Left colon (tissue), 2 donors: Measurements from ENCODE around the gene GATAD2A. TPM values are rescaled to one million over a fixed set of nuclear protein-coding genes. Genes with fewer than 3 reads are reported as not detected.

Source experiments
- ATAC-seq: fragments of 200-7000 bp; cut with Tn5 transposase; one replicate; pipeline ENCODE4 v1.9.1; 2020; ENCODE audit warnings: mild to moderate bottlenecking, moderate library complexity
- DNase-seq, 2 donors: peaks; one replicate each; pipeline ENCODE4 v3.0.0-alpha.2; 2020
- intact Hi-C, 2 donors: fragments of 100-400 bp; cut with DNase I in 1 of 2; cut with micrococcal nuclease in 1 of 2; formaldehyde crosslinking; loops; one replicate each; pipeline versions ENCODE4 v1.11.2 to v1.14.0; 2022; cut with DNase I, micrococcal nuclease
- total RNA-seq, 2 donors: library from RNA; stranded (reverse); fragmentation: NEBNext Ultra II Directional; extraction: Animal tissue kit (Norgen Biotek cat#: 25700); gene quantifications; one replicate each; pipeline ENCODE4 v1.2.1, GENCODE V29; 2021
- donor health status: DM: no; HTN: no; CAD: no.
- donor health status: DM: yes; HTN: yes; CAD: no.

Gene GATAD2A
- total RNA-seq, 2 donors from 2014 or later, result 104 to 135 TPM

DNA sequence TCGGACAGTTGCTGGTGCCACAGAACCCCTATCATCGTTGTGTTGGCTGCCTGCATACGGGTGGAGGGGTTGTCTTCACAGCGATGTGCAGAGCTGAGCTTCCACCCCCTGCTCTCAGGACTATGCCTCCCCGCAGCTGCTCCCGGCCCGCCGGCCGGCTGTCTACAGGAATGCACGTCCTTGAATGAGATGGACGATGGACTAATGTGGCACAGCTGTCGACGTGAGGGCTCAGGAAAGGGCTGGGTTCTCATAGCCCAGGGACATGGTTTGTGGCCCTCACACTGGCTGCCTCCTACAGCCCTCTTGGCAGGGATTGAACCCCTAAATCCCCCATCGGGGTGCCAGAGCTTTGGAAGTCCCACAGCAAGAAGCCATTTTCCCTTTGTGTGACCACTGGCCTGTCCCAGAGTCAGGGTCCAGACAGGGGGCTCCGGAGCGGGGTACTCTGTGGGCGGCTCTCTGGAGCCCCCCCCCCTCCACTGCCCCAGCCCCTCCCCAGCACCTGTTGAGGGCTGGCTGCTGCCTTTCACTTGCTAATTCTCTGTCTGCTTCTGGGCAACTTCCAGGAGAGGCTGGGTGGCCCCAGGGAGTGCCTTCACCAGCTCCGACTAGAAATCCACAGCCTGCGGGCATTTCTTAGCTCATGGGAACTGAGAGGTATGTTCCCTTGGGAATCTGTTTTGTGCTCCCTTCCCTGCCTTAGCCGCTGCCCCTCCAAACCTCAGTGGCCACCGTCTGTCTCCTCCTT lies 69.7 kb downstream of the GATAD2A start:
- intact Hi-C loops, result no loop called here
- ATAC-seq, result no peak
- no peak for DNase-seq

DNA sequence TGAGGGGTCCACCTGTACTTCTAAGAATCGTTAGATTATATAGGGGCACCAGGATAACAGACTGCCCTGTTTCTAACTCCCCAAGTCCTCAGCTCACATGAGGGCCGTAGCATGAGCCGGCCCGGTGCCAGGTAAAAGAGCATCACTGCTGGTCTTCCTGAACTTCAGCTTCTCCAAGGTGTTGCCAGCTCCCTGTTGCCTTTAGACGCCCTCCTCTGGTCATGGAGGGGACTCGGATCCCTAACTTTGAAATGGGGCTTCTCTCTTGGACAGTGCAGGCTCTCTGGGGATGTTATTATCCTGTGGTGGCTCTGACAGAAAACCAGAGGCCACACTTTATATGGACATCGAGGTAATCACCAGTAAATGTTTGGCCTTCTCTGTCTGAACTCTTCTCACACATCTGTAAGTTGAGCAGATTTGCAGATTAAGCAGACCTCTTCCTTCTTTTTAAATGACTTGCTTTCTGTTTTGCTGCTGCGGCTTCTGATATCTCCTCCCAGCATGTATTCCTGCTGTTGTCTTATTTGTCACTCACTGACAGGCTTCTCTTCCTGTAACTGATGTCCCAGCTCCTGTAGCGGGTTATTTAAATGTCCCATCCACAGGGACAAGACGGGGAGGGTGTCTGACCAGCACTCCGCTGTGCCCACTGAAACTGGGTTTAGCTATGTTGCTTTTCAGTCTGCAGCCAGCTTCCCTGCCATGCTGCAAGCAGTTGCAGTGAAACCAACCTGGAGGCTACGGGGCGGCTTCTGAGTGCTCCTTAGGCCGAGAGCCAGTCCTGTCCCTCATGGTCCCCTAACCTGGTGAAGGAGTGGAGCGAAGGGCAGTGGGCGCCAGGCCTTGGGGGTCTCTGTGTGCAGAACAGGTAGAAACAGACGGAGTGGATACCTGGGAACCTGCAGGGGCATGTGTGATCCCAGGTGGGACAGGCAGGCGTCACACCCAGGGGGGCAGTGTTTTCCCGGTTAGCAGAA lies 70.7 kb downstream of the GATAD2A start:
- ATAC-seq, result peak; percentile 39

DNA sequence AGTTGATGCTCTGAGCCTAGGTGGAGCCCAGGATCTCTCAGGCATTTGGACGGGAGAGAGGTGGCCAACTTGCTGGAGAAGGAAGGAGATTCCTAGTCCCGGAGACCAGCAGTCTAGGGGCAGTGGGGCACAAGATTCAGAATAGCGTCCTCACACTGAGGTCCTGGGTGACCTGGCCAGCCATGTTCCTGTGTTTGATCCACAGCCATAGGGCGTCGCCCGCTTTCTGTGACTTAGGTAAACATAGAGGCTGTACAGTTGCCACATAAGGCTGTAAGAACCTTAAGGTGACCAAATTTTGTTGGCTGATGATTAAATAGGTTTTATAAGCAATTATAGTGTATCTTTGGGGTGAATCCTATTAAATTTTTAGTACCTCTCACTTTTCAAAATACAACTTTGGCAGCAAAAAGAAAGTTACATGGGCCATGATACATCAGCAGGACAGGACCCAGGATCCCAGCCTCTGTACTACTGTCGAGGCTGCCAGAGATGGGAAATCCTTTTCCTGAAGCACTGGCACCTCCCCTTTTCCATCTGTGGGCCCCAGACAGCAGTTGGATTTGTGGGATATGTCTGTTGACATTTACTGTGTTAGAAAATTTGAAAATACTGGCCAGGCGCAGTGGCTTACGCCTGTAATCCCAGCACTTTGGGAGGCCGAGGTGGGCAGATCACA lies 72.4 kb downstream of the GATAD2A start:
- DNase-seq (peak; percentile 64 to 77), ATAC-seq (peak; percentile 93)
- intact Hi-C loops, result no loop called here

More for the DNA sequence above, 70.7 kb downstream of the GATAD2A start:
- intact Hi-C loops, result no loop called here
- DNase-seq, result no peak

DNA sequence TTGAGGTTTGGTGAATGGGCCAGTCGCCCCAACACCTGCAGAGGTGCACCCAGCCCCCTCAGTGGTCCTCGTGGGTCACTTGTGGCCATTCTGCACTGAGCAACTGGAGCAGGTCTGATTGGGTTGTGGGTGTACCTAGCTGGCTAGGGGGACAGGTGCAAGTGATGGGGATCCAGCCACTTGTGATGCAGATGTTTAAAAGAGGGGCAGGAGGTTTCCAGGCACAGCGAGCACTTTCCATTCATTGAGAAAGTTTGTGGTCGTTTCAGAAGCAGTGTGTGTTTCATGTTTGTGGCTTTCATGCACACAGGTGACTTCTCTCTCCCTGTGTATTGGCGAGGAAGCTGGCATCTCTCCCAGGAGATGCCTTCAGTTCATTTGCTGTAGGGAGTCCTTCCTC lies 75.2 kb downstream of the GATAD2A start:
- no peak for ATAC-seq

DNA sequence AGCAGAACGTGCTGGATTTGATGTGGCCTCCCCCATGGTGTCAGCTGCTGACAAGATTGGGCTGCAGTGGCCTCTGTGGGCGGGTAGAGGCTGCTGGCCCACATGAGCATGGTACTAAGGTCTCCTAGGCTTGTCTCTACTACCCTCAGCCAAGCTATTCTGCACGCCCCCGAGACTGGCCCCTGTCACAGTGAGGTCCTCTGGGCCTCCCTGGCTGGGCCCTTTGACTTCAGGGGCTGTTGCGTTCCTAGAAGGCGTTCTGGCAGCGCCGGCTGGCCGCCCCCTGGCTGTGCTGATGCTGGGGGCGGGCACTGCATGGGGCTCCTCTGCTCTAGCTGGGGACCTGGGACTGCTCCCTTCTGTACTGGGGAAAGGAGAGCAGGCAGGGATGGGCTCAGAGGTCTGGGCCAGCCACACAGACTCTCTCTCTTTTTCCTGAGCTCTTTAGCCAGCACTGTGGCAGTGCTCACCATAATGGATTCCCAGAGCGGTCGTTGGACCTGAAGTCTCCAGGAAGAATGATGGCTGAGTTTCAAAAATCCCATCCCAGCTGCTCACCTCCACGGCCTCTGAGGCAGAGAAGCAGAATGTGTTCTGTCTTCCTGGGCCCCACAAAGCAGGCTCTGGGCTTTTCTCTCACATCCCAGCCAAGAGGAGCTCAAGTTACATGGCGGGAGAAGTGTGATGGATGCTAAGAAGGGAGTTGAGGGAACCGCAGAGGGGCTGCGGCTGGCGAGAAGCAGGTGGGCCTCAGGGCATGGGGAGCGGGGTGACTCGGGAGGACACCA lies 77.5 kb downstream of the GATAD2A start:
- intact Hi-C loops, result no loop called here
- no peak for ATAC-seq
- DNase-seq, result no peak

More for the DNA sequence above, 75.2 kb downstream of the GATAD2A start:
- no peak for DNase-seq
- intact Hi-C loops, result no loop called here

DNA sequence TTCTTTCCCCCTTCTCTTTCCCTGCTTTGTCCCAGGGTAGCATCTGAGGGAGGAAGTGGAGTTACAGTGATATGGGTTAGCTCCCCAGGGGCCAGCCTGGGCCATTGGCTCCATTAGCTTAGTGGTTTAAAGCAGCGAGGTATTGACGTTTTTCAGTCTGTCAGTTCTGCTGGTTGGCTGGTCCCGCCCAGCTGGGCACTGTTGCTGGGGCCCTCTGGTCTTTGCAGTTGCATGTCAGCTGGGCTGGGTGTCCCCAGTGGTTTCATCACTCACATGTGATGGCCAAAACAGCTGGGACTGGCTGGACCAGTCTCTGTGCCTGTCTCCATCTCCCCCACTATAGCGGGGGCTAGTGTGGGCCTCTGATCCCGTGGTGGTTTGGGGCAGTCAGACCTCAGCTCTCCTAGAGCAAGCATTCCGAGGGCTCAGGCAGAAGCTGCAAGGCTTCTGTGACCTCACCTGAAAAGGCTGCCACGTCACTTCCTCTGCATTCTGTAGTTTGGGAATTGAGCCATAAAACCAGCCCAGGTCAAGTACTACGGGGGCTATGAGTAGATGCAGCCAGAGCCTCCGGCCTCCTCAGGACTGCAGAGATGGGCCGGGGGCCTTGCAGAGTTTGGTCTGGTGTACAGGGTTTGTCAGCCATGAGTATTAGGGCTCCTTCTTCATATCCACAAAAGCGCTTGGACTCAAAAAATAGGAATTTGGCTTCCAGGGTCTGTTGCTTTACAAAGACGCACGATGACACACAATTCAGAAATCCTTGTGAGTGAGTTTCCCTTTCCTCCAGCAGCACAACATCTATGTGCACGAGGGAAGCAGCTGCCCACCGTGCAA lies 79.9 kb downstream of the GATAD2A start:
- DNase-seq, result no peak
- ATAC-seq, result no peak
- intact Hi-C loops, result no loop called here

DNA sequence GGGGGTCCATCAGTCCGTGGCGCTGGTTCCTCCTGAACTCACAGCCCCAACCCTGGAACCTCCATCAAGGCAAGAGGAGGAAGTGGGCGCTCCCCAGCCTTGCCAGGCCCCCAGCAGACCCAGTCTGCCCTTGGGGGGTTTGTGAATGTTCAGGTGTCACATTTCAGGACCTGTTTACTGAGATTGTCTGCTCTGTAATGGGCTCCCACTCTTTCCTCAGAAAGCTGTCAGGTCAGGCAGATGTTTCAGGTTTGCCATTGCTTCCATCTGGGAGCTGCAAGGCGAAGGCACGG lies 80.5 kb downstream of the GATAD2A start:
- no peak for DNase-seq
- intact Hi-C loops, result no loop called here
- no peak for ATAC-seq

DNA sequence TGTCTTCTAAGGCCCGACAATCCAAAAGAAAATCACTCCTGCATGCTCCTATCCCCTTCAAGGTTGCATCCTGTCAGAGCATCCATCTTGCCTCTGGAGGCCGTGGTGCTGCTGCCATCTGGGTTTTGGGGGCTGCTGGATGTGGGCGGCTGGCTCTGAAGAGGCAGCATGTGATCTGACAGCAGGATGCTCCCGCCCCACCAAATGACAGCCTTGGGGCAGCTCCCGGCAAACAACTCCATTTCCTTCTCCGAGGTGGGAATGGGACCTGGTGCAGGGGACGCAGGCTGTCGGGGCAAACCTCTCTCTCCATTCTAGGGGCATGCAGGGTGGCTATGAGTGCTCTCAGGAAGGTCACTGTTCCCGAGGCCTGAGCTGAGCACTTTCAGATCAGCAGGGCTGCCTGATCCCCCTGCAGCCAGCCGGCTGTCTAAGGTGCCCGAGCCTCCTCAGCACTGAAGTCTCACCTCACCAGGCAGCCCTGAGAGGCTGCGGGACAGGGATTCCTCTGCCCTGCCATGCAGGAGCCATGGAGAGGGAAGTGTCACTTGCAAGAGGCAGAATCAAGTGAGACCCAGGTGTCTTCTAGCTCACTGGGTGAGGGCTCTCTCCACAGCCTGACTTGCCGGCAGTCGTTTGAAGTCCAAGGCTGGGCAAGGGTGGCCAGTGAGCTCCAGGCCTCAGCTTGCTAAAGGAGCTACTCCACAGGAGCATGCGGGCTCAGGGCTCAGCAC lies 81.0 kb downstream of the GATAD2A start:
- no peak for DNase-seq
- no peak for ATAC-seq
- intact Hi-C loops, result no loop called here

DNA sequence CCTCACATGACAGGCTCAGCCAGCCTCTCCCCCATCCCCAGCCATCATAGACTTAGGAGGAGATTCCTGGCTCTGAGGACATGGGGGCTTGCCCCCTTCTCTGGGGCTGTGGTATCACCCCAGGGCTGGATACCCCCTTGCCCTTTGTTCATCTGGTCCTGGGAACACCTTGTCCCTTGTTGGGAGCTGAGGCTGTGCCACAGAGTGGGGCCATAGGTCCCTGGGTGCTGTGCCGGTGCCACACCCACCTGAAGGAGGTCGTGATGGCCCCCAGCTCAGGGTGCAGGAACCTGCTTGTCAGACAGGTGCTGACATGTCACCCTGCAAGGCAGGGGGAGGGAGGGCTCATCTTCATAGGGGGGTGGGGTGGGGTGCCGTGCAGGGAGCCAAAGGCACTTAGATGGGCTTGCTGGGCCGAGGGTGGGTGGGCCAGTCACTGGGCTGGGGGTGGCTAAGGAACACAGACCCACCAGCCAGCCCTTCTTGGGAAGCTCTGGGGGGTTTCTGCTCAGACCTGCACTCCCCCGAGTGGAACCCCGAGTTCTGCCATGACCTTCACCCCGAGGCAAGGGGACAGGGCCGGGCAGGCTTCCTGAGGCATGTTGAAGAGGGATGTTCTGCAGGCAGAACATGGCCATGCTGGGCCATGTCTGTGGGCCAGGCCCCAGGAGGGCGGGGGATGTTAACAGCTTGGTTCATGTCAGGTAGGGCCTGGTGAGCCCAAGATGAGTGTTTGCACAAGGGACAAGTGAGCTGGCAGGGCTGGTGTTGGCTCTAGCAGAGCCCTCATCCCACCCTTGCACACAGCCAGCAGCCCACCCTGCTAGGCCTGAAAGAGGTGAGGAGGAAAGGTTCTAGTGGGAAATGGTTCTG lies 81.8 kb downstream of the GATAD2A start:
- no peak for ATAC-seq
- no peak for DNase-seq
- intact Hi-C loops, result no loop called here

DNA sequence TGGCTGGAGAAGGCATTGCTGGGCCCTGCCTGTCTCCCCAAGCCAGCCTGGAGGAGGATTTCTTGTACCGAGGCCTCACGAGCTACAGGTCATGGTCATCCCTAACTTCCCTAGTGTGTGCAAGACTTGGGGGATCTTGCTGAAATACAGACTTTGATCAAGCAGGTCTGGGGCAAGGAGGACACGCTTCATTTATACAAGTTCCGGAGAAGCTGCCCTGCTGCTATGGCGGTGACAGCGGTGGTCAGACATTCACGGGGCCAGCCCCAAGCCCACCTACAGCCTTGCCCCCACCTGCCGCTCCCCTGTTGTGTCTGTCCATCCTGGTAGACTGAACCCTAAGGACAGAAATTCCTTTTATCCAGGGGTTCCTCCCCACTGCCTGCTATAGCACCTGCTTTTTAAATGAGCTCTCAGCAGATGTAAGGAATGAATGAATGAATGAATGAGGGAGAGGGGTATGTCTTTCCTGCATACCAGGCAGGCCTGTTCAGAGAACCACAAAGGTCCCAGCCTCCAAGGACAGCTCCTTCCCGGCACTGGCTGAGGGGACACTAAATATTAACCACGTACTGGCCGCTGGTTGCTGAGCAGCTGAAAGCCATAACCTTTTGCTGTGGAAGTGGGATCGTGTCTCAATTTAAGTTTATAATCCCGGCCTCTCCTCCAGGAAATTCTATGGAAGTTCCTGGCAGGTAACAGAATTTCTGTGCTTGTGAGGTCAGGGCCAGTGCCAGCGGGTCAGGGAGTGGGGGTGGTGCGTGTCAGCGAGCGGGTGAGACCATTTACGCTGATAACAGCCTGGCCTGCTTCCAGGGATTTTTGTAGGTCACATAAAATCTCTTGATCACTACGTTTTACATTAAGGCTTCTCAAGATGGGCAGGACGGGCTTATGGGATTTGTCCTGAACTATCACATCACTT lies 82.7 kb downstream of the GATAD2A start:
- DNase-seq (peak; percentile 72 to 82), ATAC-seq (peak; percentile 56)
- intact Hi-C loops, result no loop called here

DNA sequence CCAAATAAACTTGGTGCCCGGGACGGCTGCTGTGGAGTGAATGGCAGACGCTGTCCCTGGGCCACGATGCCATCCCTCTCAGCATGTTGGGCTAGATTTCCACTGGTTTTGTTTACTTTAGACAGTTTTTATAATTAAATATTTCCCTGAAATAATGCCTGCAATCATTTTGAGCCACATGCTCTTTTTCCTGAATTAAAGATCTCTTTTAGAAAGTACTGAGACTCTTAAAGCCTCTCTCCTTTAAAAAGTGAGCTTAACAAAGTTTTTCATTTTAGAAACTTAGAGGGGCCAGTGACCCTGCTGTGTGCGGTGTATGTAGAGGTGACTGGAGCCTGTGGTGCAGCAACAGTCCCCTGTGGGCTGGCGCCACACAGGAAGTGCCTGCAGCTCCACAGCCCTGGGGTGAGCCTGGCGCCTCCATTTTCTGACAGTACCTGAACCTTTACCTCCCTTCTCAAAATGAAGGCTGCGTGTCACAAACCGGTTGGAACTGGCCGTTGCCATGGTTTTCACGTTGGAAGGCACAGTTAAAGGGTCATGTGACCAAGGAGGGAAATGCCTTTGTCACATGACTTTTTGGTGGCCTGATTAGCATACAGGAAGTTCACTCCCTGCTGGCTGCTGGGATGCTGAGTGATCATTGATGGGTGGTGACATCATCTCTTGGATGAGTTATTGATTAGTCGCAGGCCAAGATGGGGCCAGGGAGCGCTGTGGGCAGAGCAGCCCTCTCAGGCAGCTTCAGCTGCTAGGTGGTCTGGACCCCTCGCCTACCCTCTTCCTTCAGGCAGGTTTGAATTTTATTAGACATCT lies 83.6 kb downstream of the GATAD2A start:
- peak; percentile 73 for ATAC-seq
- intact Hi-C loops, result no loop called here
- DNase-seq, result peak; percentile 85 to 89

DNA sequence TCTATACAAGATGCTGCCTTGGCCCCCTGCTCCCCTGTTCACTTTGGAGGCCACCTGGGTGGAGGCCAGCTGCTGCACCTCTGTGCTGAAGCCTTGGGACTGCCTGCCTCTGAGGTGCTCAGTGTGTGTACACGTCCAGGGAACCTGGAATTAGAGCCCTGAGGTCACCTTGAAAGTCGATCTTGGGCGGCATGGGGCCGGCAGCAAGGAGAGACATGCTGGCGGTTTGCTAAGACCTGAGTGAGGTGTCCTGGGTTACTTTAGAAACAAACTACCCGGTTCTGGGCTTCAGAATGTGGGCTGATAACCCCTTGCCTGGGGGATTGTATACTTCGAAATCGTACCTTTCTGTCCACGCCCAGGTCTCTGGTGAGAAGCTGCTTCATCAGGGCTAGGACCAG lies 84.3 kb downstream of the GATAD2A start:
- intact Hi-C loops, result loop anchor here in 1 of 2 donors (5.0 kb wide), 1 partner anchor 123 kb away; no protein-coding TSS in a partner anchor
- DNase-seq, result peak in 1 of 2 donors; percentile 36

DNA sequence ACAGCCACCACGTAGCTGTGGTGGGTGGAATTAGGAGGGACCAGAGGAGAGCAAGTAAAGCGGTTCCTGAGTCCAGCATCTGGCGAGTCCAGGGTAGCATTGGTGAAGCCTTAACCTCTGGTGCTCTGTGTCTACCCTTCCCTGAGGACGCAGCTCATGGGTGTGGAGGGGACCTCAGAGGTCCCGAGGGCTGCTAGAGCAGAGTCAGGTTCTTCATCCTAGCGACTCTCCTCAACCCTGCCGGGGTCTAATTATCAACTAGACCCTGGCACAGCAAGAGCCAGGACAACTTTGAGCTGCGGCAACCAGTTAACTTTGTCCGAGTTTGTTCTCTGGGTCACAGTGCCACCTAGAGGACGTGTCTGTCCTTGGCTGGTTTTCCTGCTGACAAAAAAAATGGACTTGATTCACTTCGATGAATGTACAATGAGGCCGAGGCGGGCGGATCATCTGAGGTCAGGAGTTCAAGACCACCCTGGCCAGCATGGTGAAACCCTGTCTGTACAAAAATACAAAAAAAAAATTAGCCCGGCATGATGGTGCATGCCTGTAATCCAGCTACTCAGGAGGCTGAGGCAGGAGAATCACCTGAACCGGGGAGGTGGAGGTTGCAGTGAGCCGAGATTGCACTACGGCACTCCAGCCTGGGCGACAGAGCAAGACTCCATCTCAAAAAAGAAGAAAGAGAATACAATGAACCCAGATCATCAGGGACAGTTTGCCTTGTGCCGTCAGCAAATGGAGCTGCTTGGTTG lies 84.9 kb downstream of the GATAD2A start:
- intact Hi-C loops, result loop anchor here in 1 of 2 donors (5.0 kb wide), 1 partner anchor 123 kb away; no protein-coding TSS in a partner anchor
- ATAC-seq, result peak; percentile 44
- peak; percentile 67 to 81 for DNase-seq

More for the DNA sequence above, 84.3 kb downstream of the GATAD2A start:
- ATAC-seq, result peak; percentile 2
